Neural progenitor cell (in vitro differentiated cells): ENCODE data around the gene ECT2L. TPM values are rescaled to one million over a fixed set of nuclear protein-coding genes. Genes with fewer than 3 reads are reported as not detected.

Source experiments
- DNase-seq: peaks from one replicate; pipeline ENCODE4 v3.0.0-alpha.2; 2016; ENCODE audit warnings: low spot score
- H2AFZ ChIP-seq: fragments of 200-600 bp; sonication (generic); replicated peaks from 2 replicates; pipeline ENCODE4 v1.6.1; 2016; ENCODE audit warnings: antibody characterized with exemption
- H3F3A ChIP-seq: fragments of 200-600 bp; sonication (generic); 2 replicates; pipeline ENCODE4 v1.6.1; 2016; ENCODE audit warnings: antibody characterized with exemption, low read depth
- H3K27ac ChIP-seq: fragments of 200-600 bp; sonication (generic); 2 replicates; pipeline ENCODE4 v1.5.1; 2016; ENCODE audit warnings: mild to moderate bottlenecking
- H3K27me3 ChIP-seq: fragments of 200-600 bp; sonication (generic); 2 replicates; pipeline ENCODE4 v1.6.1; 2016; ENCODE audit warnings: mild to moderate bottlenecking, moderate library complexity
- H3K36me3 ChIP-seq: fragments of 200-600 bp; sonication (generic); 2 replicates; pipeline ENCODE4 v1.5.1; 2016
- H3K4me1 ChIP-seq: fragments of 200-600 bp; sonication (generic); 2 replicates; pipeline ENCODE4 v1.6.1; 2016; ENCODE audit warnings: mixed run types
- H3K4me2 ChIP-seq: fragments of 200-600 bp; sonication (generic); 2 replicates; pipeline ENCODE4 v1.6.1; 2016
- H3K4me3 ChIP-seq: fragments of 200-600 bp; sonication (generic); 2 replicates; pipeline ENCODE4 v1.5.1; 2016
- H3K79me2 ChIP-seq: fragments of 200-600 bp; sonication (generic); 2 replicates; pipeline ENCODE4 v1.6.1; 2016; ENCODE audit warnings: low read depth
- H3K9ac ChIP-seq: fragments of 200-600 bp; sonication (generic); 2 replicates; pipeline ENCODE4 v1.6.1; 2016
- H3K9me3 ChIP-seq: fragments of 200-600 bp; sonication (generic); 2 replicates; pipeline ENCODE4 v1.5.1; 2016; ENCODE audit warnings: low read depth
- H4K20me1 ChIP-seq: fragments of 200-600 bp; sonication (generic); 2 replicates; pipeline ENCODE4 v1.6.1; 2016; ENCODE audit warnings: low read depth
- H3K27ac Mint-ChIP-seq: 3 replicates; pipeline ENCODE4 v1.8.0; 2021; ENCODE audit warnings: mixed read lengths
- H3K27me3 Mint-ChIP-seq: 2 replicates; pipeline ENCODE4 v1.8.0; 2022; ENCODE audit warnings: low read depth, mild to moderate bottlenecking, inconsistent platforms, moderate library complexity, mixed read lengths; ENCODE audit not compliant: insufficient read depth
- H3K36me3 Mint-ChIP-seq: 3 replicates; pipeline ENCODE4 v1.8.0; 2021; ENCODE audit warnings: mixed read lengths
- H3K4me1 Mint-ChIP-seq: 3 replicates; pipeline ENCODE4 v1.8.0; 2021; ENCODE audit warnings: mixed read lengths
- H3K4me3 Mint-ChIP-seq: 3 replicates; pipeline ENCODE4 v1.8.0; 2021; ENCODE audit warnings: mild to moderate bottlenecking, moderate library complexity, mixed read lengths
- H3K9me3 Mint-ChIP-seq: 3 replicates; pipeline ENCODE4 v1.8.0; 2020; ENCODE audit warnings: mixed read lengths
- EZH2 ChIP-seq: fragments of 200-600 bp; sonication (generic); IDR thresholded peaks from 2 replicates; pipeline ENCODE4 v1.6.1; 2017; ENCODE audit warnings: antibody characterized with exemption, mild to moderate bottlenecking, moderate library complexity
- EZH2phosphoT487 ChIP-seq: fragments of 200-600 bp; sonication (generic); IDR thresholded peaks from 2 replicates; pipeline ENCODE4 v1.6.1; 2017; ENCODE audit warnings: antibody characterized with exemption
- total RNA-seq: library from RNA; depleted of rRNA; stranded (reverse); fragments of >200 nt; gene quantifications from 2 replicates; pipeline ENCODE4 v1.2.3, GENCODE V29; 2015; ENCODE audit warnings: low replicate concordance
- TF ChIP-seq, protein P1 (sequence below): fragments of 200-600 bp; sonication (generic); IDR thresholded peaks from 2 replicates; pipeline ENCODE4 v1.5.1; 2017; ENCODE audit warnings: antibody characterized with exemption, mild to moderate bottlenecking

ECT2L gene
- total RNA-seq, 1 donor from 2014 or later: not detected

DNA sequence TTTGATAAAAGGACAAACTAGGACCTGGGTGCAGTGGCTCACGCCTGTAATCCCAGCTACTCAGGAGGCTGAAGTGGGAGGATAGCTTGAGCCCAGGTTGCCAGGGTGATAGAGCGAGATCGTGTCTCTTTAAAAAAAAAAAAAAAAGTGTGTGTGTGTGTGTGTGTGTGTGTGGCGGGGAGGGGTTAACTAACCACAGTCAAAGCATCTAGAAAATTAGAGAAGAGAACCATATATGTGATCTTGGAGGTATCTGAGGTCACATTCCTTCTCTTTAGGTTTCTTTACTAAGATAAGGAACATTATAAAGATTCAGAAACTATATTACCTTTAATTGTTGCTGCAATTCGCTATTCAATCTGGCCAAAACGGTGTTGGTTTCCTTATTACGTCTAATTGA is 111.3 kb downstream of the ECT2L start:
- Histone ChIP-seq H2AFZ (no peak overlapping the region), H4K20me1 (no peaks in the 10 kb centered on the region), H3F3A (no peaks in the 10 kb centered on the region), H3K27me3 (no peaks in the 10 kb centered on the region), H3K4me2 (no peak overlapping the region), H3K27ac (no peak overlapping the region), H3K9me3 (no peaks in the 10 kb centered on the region), H3K9ac (no peak overlapping the region), H3K79me2 (no peaks in the 10 kb centered on the region), H3K4me1 (no peaks in the 10 kb centered on the region), H3K36me3 (peaks cover 50% of the 10 kb centered on the region), H3K4me3 (no peak overlapping the region)
- H3K4me1 Mint-ChIP-seq: peaks cover 2% of the 10 kb centered on the region
- no peak for DNase-seq
- H3K9me3 Mint-ChIP-seq: no peaks in the 10 kb centered on the region
- TF ChIP-seq EZH2: no peak
- TF ChIP-seq, protein P1, sequence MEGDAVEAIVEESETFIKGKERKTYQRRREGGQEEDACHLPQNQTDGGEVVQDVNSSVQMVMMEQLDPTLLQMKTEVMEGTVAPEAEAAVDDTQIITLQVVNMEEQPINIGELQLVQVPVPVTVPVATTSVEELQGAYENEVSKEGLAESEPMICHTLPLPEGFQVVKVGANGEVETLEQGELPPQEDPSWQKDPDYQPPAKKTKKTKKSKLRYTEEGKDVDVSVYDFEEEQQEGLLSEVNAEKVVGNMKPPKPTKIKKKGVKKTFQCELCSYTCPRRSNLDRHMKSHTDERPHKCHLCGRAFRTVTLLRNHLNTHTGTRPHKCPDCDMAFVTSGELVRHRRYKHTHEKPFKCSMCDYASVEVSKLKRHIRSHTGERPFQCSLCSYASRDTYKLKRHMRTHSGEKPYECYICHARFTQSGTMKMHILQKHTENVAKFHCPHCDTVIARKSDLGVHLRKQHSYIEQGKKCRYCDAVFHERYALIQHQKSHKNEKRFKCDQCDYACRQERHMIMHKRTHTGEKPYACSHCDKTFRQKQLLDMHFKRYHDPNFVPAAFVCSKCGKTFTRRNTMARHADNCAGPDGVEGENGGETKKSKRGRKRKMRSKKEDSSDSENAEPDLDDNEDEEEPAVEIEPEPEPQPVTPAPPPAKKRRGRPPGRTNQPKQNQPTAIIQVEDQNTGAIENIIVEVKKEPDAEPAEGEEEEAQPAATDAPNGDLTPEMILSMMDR: no peak
- no peak for TF ChIP-seq EZH2phosphoT487
- H3K27me3 Mint-ChIP-seq: no peaks in the 10 kb centered on the region
- no peak overlapping the region for H3K4me3 Mint-ChIP-seq
- no peak overlapping the region for H3K27ac Mint-ChIP-seq
- peaks cover 27% of the 10 kb centered on the region for H3K36me3 Mint-ChIP-seq

GRCh38 chr6:138909511-138909910 is 113.6 kb downstream of the ECT2L start:
- Histone ChIP-seq H3K4me2 (no peak overlapping the region), H3K36me3 (peaks cover 39% of the 10 kb centered on the region), H3K27ac (no peak overlapping the region), H3K79me2 (no peaks in the 10 kb centered on the region), H3F3A (no peaks in the 10 kb centered on the region), H3K4me1 (no peaks in the 10 kb centered on the region), H4K20me1 (no peaks in the 10 kb centered on the region), H3K9ac (no peak overlapping the region), H3K4me3 (no peak overlapping the region), H2AFZ (no peak overlapping the region), H3K9me3 (no peaks in the 10 kb centered on the region), H3K27me3 (no peaks in the 10 kb centered on the region)
- Mint-ChIP-seq H3K27ac (no peak overlapping the region), H3K9me3 (no peaks in the 10 kb centered on the region), H3K4me3 (no peak overlapping the region), H3K4me1 (peaks cover 2% of the 10 kb centered on the region), H3K27me3 (no peaks in the 10 kb centered on the region), H3K36me3 (peaks cover 38% of the 10 kb centered on the region)
- no peak for DNase-seq
- TF ChIP-seq EZH2 (no peak), EZH2phosphoT487 (no peak)
- TF ChIP-seq, protein P1: no peak

- Histone ChIP-seq H3K4me2 (no peak overlapping the region), H3K9me3 (no peaks in the 10 kb centered on the region), H3K4me1 (no peaks in the 10 kb centered on the region), H3K36me3 (peaks cover 39% of the 10 kb centered on the region), H3K27me3 (no peaks in the 10 kb centered on the region), H3F3A (no peaks in the 10 kb centered on the region), H3K9ac (no peak overlapping the region), H3K79me2 (no peaks in the 10 kb centered on the region), H3K4me3 (no peak overlapping the region), H3K27ac (no peak overlapping the region), H2AFZ (no peak overlapping the region), H4K20me1 (no peaks in the 10 kb centered on the region)
- no peaks in the 10 kb centered on the region for H3K9me3 Mint-ChIP-seq
- H3K36me3 Mint-ChIP-seq: peaks cover 37% of the 10 kb centered on the region
- no peak overlapping the region for H3K27ac Mint-ChIP-seq
- peaks cover 2% of the 10 kb centered on the region for H3K4me1 Mint-ChIP-seq
- no peak for DNase-seq
- no peak overlapping the region for H3K4me3 Mint-ChIP-seq
- no peak for TF ChIP-seq EZH2
- TF ChIP-seq, protein P1: no peak
- no peak for TF ChIP-seq EZH2phosphoT487
- no peaks in the 10 kb centered on the region for H3K27me3 Mint-ChIP-seq
Observed at GRCh38 chr6:138909975-138910374, 114.1 kb downstream of the ECT2L start.
